Progenitor cell of endocrine pancreas (in vitro differentiated cells): ENCODE data around the gene GNAI2. TPM values are rescaled to one million over a fixed set of nuclear protein-coding genes. Genes with fewer than 3 reads are reported as not detected.

ENCODE experiments used
- DNase-seq: peaks from one replicate; pipeline ENCODE4 v3.0.0; 2021; ENCODE audit warnings: low spot score; ENCODE audit not compliant: unreplicated experiment
- H3K27ac Mint-ChIP-seq: 2 replicates; pipeline ENCODE4 v1.8.0; 2021; ENCODE audit warnings: mild to moderate bottlenecking, moderate library complexity, mixed read lengths
- H3K27me3 Mint-ChIP-seq: 2 replicates; pipeline ENCODE4 v1.8.0; 2021; ENCODE audit warnings: mixed read lengths
- H3K36me3 Mint-ChIP-seq: 2 replicates; pipeline ENCODE4 v1.8.0; 2022; ENCODE audit warnings: mixed read lengths; ENCODE audit not compliant: insufficient read depth
- H3K4me1 Mint-ChIP-seq: 2 replicates; pipeline ENCODE4 v1.8.0; 2021; ENCODE audit warnings: low read depth, mixed read lengths
- H3K4me3 Mint-ChIP-seq: 2 replicates; pipeline ENCODE4 v1.8.0; 2021; ENCODE audit warnings: low read depth, mild to moderate bottlenecking, moderate library complexity, mixed read lengths
- H3K9me3 Mint-ChIP-seq: 2 replicates; pipeline ENCODE4 v1.8.0; 2021; ENCODE audit warnings: low read depth, mixed read lengths
- CTCF ChIP-seq: fragments of 200-600 bp; sonication (generic); IDR thresholded peaks from one replicate; pipeline ENCODE4 v1.5.0; 2021; ENCODE audit warnings: antibody characterized with exemption, mild to moderate bottlenecking; ENCODE audit not compliant: unreplicated experiment
- total RNA-seq: library from RNA; stranded (reverse); gene quantifications from 2 replicates; pipeline ENCODE4 v1.2.1, GENCODE V29; 2021

GNAI2 gene
- total RNA-seq, 1 donor from 2014 or later: 171 TPM

GRCh38 chr3:50215529-50215928 lies 20.5 kb upstream of the GNAI2 start:
- Mint-ChIP-seq H3K4me1 (peaks cover 11% of the 10 kb centered on the region), H3K9me3 (no peaks in the 10 kb centered on the region), H3K4me3 (no peak overlapping the region), H3K36me3 (peaks cover 2% of the 10 kb centered on the region), H3K27me3 (peaks cover 50% of the 10 kb centered on the region), H3K27ac (no peak overlapping the region)
- no peak for DNase-seq
- TF ChIP-seq CTCF: no peak

GRCh38 chr3:50217681-50218080 lies 18.3 kb upstream of the GNAI2 start:
- no peak for TF ChIP-seq CTCF
- Mint-ChIP-seq H3K27ac (no peak overlapping the region), H3K4me3 (no peak overlapping the region), H3K27me3 (peaks cover 46% of the 10 kb centered on the region), H3K4me1 (no peaks in the 10 kb centered on the region), H3K9me3 (no peaks in the 10 kb centered on the region), H3K36me3 (peaks cover 2% of the 10 kb centered on the region)
- DNase-seq: no peak

GRCh38 chr3:50218448-50218847 lies 17.6 kb upstream of the GNAI2 start:
- Mint-ChIP-seq H3K9me3 (no peaks in the 10 kb centered on the region), H3K27ac (no peak overlapping the region), H3K4me1 (no peaks in the 10 kb centered on the region), H3K4me3 (no peak overlapping the region), H3K36me3 (peaks cover 2% of the 10 kb centered on the region), H3K27me3 (peaks cover 50% of the 10 kb centered on the region)
- no peak for DNase-seq
- TF ChIP-seq CTCF: no peak

GRCh38 chr3:50219285-50219684 lies 16.7 kb upstream of the GNAI2 start:
- peaks cover 2% of the 10 kb centered on the region for H3K36me3 Mint-ChIP-seq
- H3K4me3 Mint-ChIP-seq: no peak overlapping the region
- H3K4me1 Mint-ChIP-seq: no peaks in the 10 kb centered on the region
- no peak for DNase-seq
- TF ChIP-seq CTCF: no peak
- no peak overlapping the region for H3K27ac Mint-ChIP-seq
- H3K9me3 Mint-ChIP-seq: no peaks in the 10 kb centered on the region
- peaks cover 48% of the 10 kb centered on the region for H3K27me3 Mint-ChIP-seq

GRCh38 chr3:50220109-50220508 lies 15.9 kb upstream of the GNAI2 start:
- peaks cover 2% of the 10 kb centered on the region for H3K36me3 Mint-ChIP-seq
- H3K27ac Mint-ChIP-seq: no peak overlapping the region

More at GRCh38 chr3:50220109-50220508, 15.9 kb upstream of the GNAI2 start:
- H3K27me3 Mint-ChIP-seq: peaks cover 51% of the 10 kb centered on the region
- H3K9me3 Mint-ChIP-seq: no peaks in the 10 kb centered on the region
- no peak overlapping the region for H3K4me3 Mint-ChIP-seq
- DNase-seq: no peak
- peaks cover 4% of the 10 kb centered on the region for H3K4me1 Mint-ChIP-seq
- no peak for TF ChIP-seq CTCF
